Mesodermal cell (in vitro differentiated cells): ENCODE measurements around the gene BLTP3A.
"Not testable (repeated sequence)": the region's sequence is repeated elsewhere in the genome, so short reads cannot be mapped to it uniquely, and the experiment has no call there.

ENCODE experiments used
- H3K27ac ChIP-seq: 2 replicates; pipeline ENCODE4 v1.7.0; 2013; ENCODE audit warnings: mild to moderate bottlenecking, low read depth, low read length, moderate library complexity; ENCODE audit not compliant: severe bottlenecking
- H3K36me3 ChIP-seq: 2 replicates; pipeline ENCODE4 v1.7.1; 2013; ENCODE audit warnings: mild to moderate bottlenecking, low read length, moderate library complexity; ENCODE audit not compliant: control insufficient read depth, insufficient read depth
- H3K4me1 ChIP-seq: one replicate; pipeline ENCODE4 v1.7.1; 2013; ENCODE audit warnings: mild to moderate bottlenecking, low read length; ENCODE audit not compliant: insufficient read depth, control insufficient read depth, poor library complexity, severe bottlenecking
- H3K4me3 ChIP-seq: 2 replicates; pipeline ENCODE4 v1.7.0; 2013; ENCODE audit warnings: low read length, control low read depth, mild to moderate bottlenecking; ENCODE audit not compliant: insufficient read depth, poor library complexity, severe bottlenecking; ENCODE audit errors: extremely low read depth
- H3K9me3 ChIP-seq: 2 replicates; pipeline ENCODE4 v1.7.1; 2013; ENCODE audit warnings: mild to moderate bottlenecking, low read length, moderate library complexity; ENCODE audit not compliant: control insufficient read depth
- WGBS, 2 experiments: methylation state at CpG; one replicate each; pipeline ENCODE4 v1.1.5; 2013; ENCODE audit warnings: missing lambda C conversion rate in 2 of 2; ENCODE audit not compliant: insufficient coverage in 2 of 2; 5-methylcytosine and 5-hydroxymethylcytosine counted together

The BLTP3A gene

DNA sequence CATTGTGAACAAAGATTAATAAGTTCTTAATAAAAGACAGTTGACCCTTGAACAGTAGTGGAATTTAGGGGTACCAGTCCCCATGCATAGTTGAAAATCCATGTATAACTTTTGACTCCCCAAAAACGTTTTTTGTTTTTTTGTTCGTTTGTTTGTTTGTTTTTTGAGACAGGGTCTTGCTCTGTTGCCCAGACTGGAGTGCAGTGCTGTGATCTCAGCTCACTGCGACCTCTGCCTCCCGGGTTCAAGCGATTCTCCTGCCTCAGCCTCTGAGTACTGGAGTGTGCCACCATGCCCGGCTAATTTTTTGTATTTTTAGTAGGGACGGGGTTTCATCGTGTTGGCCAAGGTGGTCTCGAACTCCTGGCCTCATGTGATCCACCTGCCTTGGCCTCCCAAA, 17.5 kb downstream of the BLTP3A start:
- H3K36me3 ChIP-seq, H3K9me3 ChIP-seq, H3K4me3 ChIP-seq, H3K27ac ChIP-seq: not testable (repeated sequence)
- H3K4me1 ChIP-seq: peaks cover 12% of the 10 kb centered on the region
- WGBS, 2 experiments: 86 to 91% methylated on average over 5 to 8 of the region's 9 CpGs

DNA sequence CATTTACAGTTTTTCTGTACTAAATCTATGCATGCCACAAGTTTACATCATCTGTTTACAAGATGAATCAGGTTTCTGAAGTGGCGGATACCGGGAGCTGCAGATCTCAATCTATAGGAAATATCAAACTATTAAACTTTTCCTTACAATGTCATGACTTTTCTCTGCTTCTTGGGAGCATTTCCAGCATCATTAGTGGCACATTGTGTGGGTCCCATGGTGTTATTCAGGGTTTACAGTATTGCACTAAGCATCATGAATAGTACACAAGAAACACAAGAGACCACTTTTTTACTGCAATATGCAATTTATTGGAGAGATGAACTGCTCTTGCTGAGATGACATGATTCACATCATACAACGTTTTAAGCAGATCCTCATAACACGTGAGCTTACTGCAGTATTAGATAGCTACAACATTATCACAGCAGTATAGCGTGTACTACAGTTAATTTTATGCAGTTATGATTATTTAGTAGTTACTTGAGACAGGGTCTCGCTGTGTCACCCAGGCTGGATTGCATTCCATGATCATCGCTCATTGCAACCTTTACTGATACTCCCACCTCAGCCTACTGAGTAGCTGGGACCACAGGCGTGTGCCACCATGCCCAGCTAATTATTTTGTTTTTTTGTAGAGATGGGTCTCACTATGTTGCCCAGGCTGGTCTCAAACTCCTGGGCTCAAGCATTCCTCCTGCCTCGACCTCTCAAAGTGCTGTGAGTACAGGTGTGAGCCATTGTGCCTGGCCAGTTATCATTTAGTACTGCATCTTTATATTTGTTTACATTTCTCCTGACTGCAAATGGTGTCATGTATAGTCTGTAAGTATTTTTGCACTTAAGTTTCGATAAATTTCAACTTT, 18.4 kb downstream of the BLTP3A start:
- WGBS, 2 experiments: 90 to 100% methylated on average over 3 to 4 of the region's 10 CpGs
- H3K4me1 ChIP-seq: peaks cover 12% of the 10 kb centered on the region
- H3K9me3 ChIP-seq: no peaks in the 10 kb centered on the region
- no peak overlapping the region for H3K27ac ChIP-seq
- no peak overlapping the region for H3K4me3 ChIP-seq
- H3K36me3 ChIP-seq: no peaks in the 10 kb centered on the region

- Histone ChIP-seq H3K4me3 (no peak overlapping the region), H3K9me3 (no peaks in the 10 kb centered on the region), H3K4me1 (peaks cover 12% of the 10 kb centered on the region), H3K27ac (no peak overlapping the region), H3K36me3 (no peaks in the 10 kb centered on the region)
- 96 to 100% methylated on average over 2 to 4 of the region's 5 CpGs for WGBS, 2 experiments
These were observed 19.2 kb downstream of the BLTP3A start for GRCh38 chr6:34810936-34811632.

- H3K9me3 ChIP-seq: no peaks in the 10 kb centered on the region
- WGBS, 2 experiments: 89 to 92% methylated on average over 2 of the region's 3 CpGs
- H3K4me3 ChIP-seq: no peak overlapping the region
- H3K36me3 ChIP-seq: no peaks in the 10 kb centered on the region
- no peak overlapping the region for H3K27ac ChIP-seq
- H3K4me1 ChIP-seq: no peaks in the 10 kb centered on the region
These were observed 21.3 kb downstream of the BLTP3A start for GRCh38 chr6:34813028-34813713.

GRCh38 chr6:34816635-34817301, 24.9 kb downstream of the BLTP3A start:
- no CpG with 5 or more reads among the region's 5 CpGs for WGBS, 2 experiments
- no peak overlapping the region for H3K27ac ChIP-seq

DNA sequence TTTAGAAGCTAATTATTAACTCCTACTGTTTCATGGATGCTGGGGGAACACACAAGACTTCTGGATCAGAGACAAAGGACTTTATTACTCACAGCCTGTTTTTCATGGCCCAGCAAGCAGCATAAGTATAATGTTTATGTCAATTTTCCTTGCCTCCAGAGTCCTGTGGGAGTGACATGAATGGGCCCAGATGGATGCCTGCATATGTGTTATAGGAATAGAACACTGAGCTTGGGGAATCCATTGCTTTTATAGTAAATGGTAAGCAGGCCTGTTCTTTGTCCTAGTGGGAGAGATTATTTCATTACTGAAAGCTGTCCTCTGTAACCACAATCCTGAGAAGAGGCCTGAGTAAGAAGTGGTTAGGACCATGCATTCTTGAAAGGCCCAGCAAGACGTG, 25.6 kb downstream of the BLTP3A start:
- H3K27ac ChIP-seq: peak overlapping the region; percentile 41
- H3K4me3 ChIP-seq: no peak overlapping the region
- no peaks in the 10 kb centered on the region for H3K9me3 ChIP-seq
- peaks cover 11% of the 10 kb centered on the region for H3K36me3 ChIP-seq
- peaks cover 6% of the 10 kb centered on the region for H3K4me1 ChIP-seq
- WGBS, 2 experiments: 80% methylated on average over 1 of the region's 1 CpG; no CpG with 5 or more reads in 1 of the 2 experiments

More at GRCh38 chr6:34816635-34817301, 24.9 kb downstream of the BLTP3A start:
- H3K9me3 ChIP-seq: no peaks in the 10 kb centered on the region
- H3K36me3 ChIP-seq: peaks cover 6% of the 10 kb centered on the region
- H3K4me1 ChIP-seq: peaks cover 6% of the 10 kb centered on the region
- H3K4me3 ChIP-seq: no peak overlapping the region

DNA sequence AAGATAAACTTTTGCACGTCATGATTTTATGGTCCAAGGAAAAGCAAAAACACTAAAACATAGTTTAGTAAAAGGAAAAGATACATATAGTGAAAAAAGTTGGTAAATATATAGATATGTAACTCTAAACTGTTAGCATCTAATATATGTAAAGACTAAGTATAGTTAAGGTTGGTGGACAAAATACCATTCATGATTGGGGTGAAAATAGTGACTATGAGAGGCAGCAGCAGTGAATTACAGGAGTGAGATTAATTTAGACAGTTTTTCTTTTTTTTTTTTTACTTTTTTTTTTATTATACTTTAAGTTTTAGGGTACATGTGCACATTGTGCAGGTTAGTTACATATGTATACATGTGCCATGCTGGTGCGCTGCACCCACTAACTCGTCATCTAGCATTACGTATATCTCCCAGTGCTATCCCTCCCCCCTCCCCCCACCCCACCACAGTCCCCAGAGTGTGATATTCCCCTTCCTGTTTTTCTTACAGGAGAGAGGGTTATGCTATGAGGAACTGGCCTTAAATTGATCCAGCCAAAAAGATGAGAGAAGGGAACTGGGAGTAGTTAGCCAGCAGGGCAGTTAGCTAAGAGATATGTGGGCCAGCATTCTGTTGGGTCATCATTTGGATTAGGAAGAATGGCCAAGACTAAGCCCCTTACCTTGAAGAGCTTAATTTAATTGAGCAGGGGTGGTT, 27.1 kb downstream of the BLTP3A start:
- H3K4me3 ChIP-seq, H3K27ac ChIP-seq, H3K9me3 ChIP-seq, H3K4me1 ChIP-seq: not testable (repeated sequence)
- WGBS, 2 experiments: no CpG with 5 or more reads among the region's 4 CpGs
- H3K36me3 ChIP-seq: peaks cover 22% of the 10 kb centered on the region

DNA sequence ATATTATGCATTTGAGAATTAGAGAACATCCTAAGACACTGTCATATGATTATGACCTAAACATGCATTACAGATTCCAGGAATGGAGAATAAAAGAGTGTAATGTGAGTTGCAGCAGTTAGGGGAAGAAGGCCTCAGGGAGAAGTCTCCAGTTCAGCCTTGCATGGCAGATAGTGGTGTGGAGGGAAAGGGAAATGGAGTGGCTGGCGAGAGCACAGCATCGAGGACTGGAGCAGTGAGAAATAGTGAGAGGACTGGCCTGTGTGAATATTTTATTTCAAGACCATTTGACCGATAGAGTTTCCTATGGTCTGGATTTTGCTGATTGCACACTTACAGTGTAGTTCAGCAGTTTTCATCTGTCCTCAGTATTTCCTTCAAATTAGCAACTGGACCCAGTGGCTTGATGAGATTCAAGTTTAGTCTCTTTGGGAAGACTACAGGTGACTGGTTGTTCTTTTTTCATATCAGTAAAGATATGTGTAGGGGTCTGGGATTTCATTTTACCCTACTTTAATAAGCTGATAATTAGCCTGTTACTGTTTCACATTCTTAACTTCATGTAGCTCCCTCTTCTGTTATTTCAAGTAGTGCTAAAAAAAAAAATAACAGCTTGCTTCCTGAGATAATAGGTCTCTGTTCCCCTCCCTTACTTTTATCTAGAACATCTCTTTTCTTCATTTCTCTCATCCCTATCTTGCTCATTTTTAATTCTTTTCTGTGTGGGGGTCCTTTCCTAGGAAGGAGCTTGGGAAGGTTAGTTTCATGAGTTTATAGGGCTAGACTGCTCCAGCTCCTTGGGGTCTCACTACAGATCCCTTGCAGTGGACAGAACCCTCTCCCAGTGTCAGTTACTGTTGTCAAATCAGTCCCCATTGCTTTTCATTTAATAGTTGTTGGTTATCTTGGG, 27.9 kb downstream of the BLTP3A start:
- H3K4me1 ChIP-seq: peaks cover 6% of the 10 kb centered on the region
- peaks cover 26% of the 10 kb centered on the region for H3K36me3 ChIP-seq
- peak overlapping the region; percentile 0 for H3K27ac ChIP-seq
- H3K4me3 ChIP-seq: no peak overlapping the region
- H3K9me3 ChIP-seq: no peaks in the 10 kb centered on the region
- WGBS, 2 experiments: 85 to 87% methylated on average over 3 of the region's 3 CpGs

GRCh38 chr6:34829137-34829536, 37.3 kb downstream of the BLTP3A start:
- H3K4me3 ChIP-seq: no peak overlapping the region
- no peaks in the 10 kb centered on the region for H3K4me1 ChIP-seq
- H3K27ac ChIP-seq: no peak overlapping the region
- H3K36me3 ChIP-seq: peaks cover 58% of the 10 kb centered on the region
- WGBS, 2 experiments: no CpG with 5 or more reads among the region's 2 CpGs
- no peaks in the 10 kb centered on the region for H3K9me3 ChIP-seq
